GM21717 (cell line): Measurements from ENCODE around the gene SNX18.
"Not testable (repeated sequence)": the region's sequence is repeated elsewhere in the genome, so short reads cannot be mapped to it uniquely, and the experiment has no call there.

Experiments used
- ATAC-seq: cut with Tn5 transposase; IDR thresholded peaks from one replicate; pipeline ENCODE4 v1.9.1; 2021; ENCODE audit warnings: mild to moderate bottlenecking, moderate library complexity; ENCODE audit not compliant: unreplicated experiment

Gene SNX18

DNA sequence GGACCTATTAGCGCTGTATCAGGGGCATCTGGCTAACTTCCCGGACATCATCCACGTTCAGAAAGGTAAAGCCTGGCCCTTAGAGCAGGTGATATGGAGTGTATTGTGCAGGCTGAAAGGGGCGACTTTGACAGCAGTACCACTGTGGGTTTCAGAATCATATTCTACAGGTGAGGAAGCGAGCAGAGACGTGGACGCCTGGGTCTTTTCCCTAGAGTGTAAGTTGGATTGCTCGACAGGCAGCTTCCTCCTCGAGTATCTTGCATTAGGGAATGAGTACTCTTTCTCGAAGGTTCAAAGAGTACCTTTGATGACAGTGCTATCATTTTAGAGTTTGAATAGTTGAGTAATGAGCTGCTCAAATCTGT is 1.9 kb downstream of the SNX18 start:
- ATAC-seq = no peak

DNA sequence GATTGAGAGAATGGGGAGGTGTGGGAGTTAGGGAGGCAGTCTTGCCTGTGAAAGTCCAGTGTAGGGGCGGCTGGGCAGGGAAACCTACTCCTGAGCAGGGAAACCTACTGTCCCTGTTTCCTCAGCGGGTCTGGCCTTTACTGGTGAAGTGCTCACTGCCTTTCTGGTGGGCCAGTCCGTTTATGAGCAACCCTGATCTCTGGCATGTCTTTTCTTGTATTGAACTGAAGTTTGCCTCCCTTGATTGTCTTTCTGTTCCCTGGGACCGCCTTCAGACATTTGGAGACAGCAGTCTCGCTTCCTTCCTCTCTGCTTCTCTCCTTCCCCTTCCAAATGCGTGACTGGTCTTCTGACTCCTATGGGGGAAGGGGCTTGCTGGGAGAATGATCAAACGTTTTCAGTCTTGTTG is 2.9 kb downstream of the SNX18 start:
- no peak for ATAC-seq

DNA sequence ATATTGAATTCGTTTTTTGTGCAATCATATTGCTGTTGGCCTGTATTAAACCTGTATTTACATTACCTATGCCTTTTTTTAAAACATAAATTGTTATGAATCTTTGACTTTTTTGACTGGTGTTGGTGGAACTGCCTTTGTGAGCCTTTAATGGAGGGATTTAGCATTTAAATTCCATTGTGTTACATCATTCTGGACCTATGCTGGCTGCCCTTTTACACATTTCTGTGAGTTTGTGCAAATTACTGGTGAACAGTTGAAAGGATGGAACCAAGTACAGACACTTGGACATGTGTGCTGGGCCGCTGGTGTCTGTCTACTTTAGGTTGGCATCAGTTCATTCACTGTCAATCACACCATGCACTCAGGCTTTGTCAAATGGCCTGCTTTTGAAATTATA is 3.4 kb downstream of the SNX18 start:
- no peak for ATAC-seq

DNA sequence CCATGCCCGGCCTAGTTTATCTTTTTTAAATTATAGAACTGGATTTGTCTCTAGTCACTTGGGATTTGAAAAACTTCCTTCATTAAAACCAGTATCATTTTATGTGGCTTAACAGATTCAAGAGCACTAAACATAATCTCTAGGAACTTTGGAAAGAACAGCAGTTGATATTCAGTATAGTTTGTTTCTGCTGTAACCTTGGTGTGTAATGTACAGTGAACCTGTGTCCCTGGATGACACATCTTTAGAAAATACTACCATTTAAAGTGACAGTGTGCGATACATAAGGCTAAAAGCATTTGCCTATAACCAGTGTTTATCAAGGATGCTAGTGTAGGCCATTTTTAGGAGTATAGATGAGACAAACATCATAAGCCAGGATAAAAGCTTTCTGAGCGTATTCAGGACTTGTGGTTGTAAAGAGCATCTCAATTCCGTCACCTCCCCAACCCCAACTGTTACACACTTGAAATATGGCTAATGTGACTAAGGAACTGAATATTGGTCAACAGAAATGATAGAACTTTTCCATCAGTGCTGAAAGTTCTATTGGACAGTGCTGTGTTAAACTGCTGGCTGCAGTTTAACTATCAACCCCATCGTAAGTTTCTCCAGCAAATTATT is 4.4 kb downstream of the SNX18 start:
- no peak for ATAC-seq

DNA sequence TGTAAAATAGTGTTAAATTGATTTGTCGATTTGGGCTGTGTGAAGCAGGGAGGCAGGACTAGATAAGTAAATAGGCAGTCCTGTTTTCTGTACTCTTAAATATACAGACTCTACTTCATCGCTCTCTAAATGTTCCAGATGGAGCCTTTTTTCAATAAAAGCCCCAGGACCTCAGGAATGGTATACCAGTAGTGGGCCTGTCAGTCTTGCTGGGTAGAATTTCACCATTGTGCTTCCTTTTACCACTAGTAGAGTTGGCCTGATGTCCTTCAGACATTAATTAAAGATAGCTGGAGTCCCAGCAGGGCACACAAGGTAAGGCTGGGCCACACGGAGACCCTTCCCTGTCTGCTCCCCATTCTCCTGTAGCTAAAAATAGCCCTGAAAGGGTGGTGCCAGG is 6.0 kb downstream of the SNX18 start:
- no peak for ATAC-seq

DNA sequence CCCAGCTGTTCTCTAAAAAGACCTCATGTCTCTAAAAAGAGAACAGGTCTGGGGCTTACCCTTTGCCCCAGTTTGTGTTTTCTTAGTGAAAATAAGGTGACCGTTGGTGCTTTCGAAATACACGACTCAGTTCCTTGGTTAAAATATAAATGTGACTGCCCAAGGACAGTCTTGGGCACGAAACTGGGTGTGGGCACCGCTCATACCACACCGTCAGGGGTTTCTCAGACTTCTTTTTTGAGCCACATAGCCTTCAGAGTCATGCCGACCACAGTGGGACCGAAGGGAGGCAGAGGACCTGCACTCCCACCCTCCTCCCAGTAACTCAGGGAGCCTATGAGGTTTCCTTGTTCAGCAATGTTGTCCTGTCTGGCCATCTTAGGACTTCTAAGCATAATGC is 6.5 kb downstream of the SNX18 start:
- ATAC-seq = no peak

DNA sequence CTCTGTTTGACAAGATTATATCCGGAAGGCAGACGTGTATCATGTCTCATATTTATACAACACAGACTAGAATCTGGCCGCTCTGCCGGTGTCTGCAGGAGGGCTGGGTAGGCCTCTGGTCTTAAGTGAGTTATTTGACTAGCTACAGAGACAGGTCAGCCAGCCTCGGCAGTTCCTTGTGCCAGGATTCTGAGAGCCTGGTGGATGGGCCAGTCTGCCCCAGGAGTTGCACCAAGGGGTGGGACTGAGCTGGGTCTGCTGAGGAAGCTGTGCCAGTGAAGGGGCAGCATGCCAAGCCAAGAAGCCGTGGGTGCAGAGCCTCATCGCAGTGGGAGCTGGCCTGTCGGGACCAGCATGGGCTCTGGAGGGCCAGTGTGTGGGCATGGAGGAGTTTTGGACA is 7.1 kb downstream of the SNX18 start:
- ATAC-seq = no peak

DNA sequence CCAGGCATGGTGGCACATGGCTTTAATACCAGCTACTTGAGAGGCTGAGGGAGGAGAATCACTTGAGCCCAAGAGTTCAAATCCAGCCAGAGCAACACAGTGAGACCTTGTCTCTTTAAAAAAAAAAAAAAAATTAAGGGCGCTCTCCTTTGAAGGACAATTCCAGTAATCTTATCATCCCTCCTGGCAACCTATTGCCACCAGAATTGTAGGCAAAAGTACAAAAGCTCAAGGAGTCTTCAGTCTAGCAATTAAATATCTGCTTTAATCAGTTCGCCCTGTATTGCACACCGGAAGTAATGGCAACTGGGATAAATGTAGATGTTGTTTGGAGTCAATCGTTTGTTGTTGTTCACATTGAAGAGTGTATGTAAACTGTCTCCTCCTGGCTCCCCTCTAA is 7.7 kb downstream of the SNX18 start:
- ATAC-seq = no peak

DNA sequence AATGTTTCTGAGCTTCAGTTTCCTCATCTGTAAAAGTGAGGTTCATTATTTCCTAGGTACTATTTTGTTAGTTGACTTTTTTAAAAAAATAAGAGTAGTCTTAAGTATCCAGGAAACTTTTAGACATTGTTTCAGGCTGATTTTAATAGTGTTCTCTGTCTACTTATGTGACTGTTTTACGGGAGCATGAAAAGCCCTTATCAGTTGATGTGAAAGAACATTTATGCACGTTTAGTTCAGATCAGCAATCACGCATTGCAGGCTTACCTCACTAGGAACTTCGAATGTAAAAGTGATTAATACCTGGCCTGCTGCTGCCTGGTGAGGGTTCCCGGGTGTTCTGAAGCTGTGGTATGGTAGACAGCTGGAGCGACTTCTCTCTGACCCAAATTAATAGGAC is 8.1 kb downstream of the SNX18 start:
- ATAC-seq = no peak

DNA sequence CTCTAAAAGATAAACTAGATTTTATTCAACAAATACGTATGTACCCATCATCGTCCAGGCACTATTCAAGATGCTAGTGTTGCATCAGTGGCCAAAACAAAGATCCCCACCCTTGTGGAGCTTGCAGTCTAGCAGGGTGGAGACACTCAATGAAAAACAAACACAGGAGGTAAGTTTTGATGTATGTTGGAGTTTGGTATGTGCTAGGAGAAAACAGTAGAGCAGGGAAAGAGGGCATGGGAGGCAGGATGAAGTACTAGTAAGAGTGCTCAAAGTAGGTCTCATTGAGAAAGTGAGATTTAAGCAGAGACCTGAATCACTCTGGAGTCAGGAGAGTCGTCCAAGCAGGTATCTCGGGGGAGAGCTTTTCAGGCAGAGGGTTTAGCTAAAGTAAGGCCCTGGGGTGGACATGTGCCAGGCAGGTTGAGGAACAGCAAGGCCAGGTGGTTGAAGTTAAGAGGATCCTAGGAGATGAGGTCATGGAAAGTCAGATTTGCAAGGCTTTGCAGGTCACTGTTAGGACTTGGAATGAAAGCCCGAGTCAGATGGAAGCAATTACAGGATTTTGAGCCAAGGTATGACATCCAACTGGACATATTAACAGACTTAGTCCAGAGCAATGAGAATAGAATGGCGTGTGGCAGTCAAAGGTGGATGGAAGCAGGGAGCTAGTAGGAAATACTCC is 9.2 kb downstream of the SNX18 start:
- ATAC-seq = no peak

DNA sequence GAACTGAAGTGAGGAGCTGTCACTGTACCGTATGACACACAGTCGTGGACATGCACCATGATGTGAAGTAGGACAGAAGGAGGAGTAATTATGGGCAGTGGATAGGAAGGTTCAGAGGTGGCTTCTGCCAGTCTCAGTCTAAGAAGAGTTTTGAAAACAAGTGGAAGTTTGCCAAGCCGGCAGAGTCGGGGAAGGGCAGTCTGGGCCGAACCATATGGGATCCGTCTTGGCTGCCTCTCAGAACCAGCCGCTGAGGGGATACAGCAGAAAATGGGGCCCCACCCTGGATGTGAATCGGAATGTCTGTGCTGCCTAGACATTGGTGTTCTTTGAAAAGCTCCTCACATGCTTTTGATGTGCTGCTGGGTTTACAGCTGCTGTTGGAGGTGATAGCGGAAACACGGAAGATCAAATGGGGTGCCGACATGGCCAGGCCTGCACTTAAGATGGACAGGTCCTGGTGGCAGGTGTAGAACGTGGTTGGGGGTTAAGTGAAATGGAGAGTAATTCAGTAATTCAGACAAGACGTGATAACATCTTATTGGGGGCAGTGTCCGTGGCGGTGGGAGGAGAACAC is 11.2 kb downstream of the SNX18 start:
- no peak for ATAC-seq

DNA sequence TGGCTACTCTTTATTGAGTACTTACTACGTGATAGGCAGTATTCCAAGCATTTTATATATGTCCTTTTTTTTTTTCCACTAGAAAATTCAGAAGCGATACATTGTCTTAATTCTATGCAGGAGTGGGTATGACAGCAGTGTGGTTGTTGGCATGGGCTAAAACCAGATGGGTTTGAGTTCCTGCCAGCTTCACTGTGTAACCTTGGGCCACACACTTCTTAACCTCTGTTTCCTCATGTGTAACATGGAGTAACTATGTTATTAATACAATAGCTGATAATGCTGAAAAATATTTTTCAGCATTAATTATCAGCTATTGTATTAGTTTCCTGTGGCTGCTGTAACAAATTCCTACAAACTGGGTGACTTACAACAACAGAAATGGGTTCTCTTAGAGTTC is 12.0 kb downstream of the SNX18 start:
- ATAC-seq = no peak

DNA sequence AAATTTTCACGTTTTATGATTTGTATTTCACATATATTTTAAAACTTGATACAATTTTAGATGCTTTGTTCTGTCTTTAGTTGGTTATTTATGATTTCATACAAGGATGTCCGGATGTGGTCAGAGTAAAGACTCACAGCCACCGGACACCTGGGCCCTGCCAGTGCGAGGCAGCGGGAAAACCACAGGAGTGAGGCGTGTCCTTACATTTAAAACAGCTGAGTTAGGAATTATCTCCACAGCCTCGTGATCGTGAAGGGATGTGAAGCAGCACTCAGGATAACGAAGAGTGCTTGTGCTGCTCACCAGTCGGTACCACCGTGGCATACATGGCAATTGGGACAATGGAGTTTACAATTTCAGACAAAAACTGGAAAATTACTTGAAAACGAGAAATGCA is 14.0 kb downstream of the SNX18 start:
- no peak for ATAC-seq

DNA sequence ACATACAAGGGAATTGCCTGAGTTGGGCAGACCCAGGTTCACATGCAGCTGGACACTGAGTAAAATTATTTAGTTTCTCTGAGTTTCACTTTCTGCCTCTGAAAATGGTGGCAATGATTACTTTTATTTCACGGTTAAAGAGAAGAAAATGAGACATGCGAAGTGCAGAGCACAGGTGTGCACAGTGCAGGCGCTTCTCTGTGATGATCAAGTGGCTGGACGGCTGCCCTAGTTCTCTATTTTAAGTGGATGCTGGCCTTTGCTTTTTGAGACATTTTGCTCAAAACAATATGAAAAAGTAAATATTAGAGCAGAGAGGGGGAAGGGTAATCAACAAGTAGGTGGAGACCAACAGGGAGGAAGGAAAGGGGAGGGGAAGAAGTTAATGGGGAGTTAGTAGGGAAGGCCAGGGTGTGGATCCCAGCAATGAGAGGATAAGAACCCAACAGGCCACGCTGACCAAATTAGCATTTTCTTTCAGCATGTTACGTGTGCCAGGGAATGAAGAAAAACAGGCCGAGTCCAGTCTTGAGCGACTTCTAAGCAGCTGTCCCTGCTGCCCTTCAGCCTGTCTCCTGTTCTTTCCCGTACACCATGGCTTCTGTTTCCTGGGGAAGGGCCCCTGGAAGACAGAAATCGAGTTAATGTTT is 16.1 kb downstream of the SNX18 start:
- no peak for ATAC-seq

DNA sequence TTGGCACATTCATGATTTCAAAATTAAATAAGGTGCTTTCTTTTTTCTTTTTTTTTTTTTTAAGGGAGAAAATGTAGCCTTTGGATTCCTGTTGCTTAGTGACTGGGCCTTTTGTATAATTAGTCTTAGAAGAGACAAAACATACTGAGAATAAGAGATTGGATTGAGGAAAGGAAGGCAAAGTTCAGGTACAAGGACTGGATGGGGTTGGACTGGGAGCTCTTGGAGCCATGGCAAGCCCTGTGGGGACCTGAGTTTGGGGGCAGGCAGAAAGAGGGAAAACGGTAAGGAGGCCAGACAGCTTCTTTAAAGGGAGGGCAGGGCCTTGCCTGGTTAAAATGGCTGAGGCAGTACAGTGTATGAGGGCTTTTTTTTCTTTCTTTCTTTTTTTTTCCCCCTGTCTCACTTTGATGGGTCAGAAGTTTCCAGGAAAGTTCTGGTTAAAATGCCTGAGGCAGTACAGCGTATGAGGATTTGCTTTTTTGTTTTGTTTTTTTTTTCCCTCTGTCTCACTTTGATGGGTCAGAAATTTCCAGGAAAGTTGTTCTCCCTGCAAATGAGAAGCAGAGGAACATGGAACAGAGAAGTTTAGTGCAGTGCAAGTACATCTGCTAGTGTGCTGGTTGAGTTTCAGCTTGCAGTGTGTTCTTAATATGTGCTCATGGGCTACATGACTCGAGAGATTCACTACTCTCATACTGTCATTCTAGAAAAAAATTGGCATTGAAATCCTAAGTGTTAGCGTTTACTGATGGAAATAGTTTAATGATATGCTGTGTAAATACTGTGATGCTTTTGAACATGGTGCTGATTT is 16.8 kb downstream of the SNX18 start:
- ATAC-seq = no peak

DNA sequence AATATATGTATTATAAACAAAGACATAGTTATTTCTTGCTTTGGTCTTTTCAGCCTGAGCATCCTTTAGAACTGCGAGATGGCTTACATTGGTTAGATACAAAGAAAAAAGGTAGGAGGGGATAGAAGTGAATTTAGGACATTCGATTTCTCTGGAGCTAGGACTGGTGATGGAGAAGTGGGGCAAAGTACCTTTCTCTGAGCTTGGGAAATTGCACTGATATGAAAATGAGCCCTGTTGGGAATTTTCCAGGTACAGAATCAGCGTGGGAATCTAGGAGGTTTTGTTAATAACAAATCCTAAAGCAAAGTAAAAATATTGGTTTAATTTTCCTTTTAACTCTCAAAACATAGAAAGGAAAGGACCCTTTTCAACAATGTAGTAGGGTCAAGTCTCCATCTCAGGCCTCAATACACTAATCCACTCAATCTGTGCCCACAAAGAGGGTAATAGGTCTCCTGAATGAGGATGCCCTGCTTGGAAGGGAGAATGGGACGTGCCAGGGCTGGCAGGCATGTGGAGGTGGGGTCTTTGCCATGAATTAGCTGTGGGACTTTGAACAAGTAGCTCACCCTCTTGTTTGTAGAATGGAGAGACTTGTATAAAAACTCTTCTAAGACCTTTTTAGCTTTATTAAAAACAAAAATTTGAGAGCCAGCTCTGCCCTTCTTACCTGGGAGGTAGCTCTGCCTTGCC is 17.7 kb downstream of the SNX18 start:
- no peak for ATAC-seq

DNA sequence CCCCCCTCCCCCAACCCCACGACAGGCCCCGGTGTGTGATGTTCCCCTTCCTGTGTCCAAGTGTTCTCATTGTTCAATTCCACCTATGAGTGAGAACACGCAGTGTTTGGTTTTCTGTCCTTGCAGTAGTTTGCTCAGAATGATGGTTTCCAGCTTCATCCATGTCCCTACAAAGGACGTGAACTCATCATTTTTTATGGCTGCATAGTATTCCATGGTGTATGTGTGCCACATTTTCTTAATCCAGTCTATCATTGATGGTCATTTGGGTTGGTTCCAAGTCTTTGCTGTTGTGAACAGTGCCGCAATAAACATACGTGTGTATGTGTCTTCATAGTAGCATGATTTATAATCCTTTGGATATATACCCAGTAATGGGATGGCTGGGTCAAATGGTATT is 18.8 kb downstream of the SNX18 start:
- ATAC-seq = not testable (repeated sequence)

DNA sequence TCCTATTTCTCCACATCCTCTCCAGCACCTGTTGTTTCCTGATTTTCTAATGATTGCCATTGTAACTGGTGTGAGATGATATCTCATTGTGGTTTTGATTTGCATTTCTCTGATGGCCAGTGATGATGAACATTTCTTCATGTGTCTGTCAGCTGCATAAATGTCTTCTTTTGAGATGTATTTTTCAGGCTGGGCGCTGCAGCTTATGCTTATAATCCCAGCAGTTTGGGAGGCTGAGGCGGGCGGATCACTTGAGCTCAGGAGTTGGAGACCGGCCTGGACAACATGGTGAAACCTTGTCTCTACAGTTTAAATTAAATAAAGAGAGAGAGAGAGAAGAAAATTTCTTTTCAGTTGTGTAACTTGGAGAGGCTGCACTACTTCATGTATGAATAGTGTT is 19.3 kb downstream of the SNX18 start:
- ATAC-seq = not testable (repeated sequence)

DNA sequence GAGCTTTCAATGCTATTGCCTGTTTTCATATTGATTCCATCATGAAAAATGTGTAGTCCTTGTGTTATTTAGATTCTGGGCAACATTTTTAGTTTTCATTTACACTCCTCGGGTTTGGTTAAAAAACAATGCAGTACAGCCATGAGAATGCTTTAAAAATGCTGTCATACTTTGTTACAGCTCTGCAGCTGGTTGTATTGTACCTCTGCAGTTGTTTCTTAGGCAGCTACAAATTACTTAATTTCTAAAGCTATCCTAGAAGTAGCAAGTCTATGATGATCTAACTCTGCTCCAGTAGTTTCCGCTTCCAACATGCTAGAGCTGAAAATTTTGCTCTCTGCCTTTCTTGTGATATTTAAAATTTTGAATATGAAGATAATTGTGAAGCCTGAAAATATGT is 20.2 kb downstream of the SNX18 start:
- ATAC-seq = no peak

DNA sequence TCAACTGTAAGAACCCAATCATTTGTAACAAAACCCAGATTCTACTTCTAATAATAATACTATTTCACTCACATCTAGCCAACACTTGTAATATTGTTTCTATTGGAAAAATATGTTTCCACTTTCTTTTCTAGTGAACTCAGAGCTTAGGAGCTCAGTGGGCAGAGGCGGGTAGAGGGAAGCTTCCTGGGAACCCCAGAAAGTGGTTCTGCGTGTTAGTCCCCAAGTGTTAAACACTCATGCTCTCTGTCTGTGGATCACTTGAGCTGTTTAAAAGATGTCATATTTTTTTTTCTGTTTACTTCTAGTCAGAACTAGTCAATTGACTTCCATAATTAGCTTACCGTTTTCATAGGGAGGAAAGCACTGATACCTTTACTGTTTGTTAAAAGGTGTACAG is 20.6 kb downstream of the SNX18 start:
- no peak for ATAC-seq

DNA sequence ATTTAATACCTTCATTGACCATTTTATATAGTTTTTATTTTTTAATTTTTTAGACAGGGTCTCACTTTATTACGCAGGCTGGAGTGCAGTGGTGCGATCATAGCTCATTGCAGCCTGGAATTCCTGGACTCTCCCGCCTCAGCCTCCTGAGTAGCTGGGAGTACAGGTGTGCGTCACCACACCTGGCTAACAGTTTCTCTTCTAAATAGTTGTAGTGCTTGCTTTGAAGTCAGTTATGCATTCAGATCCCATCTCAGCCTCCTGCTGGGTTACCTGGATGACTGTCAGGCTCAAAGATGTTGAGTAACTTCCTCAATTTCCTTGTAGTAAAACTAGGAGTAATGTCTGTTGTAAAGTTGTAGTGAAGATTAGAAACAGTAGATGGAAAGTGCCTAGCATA is 21.4 kb downstream of the SNX18 start:
- ATAC-seq = no peak
